Activated CD8-positive, alpha-beta memory T cell treated with anti-CD3 and anti-CD28 coated beads for 4 hours (primary cell): ENCODE results near the gene PDK2.

Experiments
- DNase-seq, 2 donors: peaks; one replicate each; pipeline ENCODE4 v3.0.0-alpha.2; 2020; ENCODE audit warnings: low read depth in 2 of 2

Gene PDK2

GRCh38 chr17:50149417-50150353 is 54.5 kb downstream of the PDK2 start:
- no peak for DNase-seq

DNA sequence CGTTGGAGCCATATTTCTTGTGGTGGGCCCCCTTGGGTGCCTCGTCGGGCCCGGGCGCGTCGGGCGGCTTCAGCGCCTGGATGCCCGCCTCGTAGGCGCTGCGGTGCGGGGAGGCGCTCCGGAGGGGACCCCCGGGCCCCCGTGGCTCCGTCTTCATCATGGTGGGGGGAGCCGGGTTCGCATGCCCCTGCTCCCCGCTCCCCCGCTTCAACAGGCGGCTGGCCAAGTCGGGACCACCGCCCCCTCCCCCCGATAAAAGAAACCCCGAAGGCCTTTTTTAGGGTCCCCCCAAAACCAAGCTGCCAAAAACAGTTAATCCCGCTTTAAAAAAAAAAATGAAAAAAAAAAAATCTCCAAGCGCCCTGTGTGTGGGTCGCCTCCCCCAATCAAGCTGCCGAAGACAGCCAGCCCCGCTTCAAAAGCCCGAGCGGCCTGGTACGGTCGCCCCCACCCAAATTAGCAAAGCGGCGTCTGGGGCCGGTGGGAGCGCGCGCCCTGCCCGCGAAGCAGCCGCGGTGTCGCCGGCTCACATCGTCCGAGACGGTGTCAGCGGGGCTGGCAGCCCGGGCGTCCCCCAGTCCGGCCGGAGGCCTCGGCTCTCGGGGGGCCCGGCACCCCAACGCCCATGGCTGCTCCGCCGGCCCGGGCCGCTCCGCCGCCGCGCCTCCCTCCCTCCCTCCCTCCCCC is 55.3 kb downstream of the PDK2 start, which contains the start of gene PPP1R9B:
TSS of gene PPP1R9B (minus strand) at position 324 of the 687 bp plus-strand sequence. CDS start at position 160, 164 bp downstream.
- DNase-seq, result no peak

- peak; percentile 70 to 75 for DNase-seq
These were observed 56.1 kb downstream of the PDK2 start for GRCh38 chr17:50151041-50151936.

- DNase-seq, result no peak
These were observed 56.9 kb downstream of the PDK2 start for GRCh38 chr17:50151937-50152547.

DNA sequence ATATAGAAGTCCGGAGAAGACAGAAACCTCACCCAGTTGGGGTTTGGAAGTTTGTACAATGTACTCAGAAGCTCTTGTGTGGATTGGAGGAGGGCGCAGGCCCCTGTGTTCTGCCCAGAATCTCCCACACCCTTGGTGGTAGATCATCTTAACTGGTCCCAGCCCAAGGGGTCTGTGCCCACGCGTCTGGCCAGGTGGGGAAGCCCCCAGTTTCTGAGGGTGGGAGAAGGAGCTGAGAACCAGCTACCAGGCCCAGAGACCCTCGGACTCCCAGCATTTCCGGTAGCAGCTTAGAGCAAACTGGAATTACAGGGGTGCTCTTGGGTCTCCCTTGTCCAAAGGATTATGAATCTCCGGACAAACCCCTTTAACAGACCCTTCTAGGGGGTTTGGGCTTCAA is 57.6 kb downstream of the PDK2 start:
- DNase-seq, result no peak

DNA sequence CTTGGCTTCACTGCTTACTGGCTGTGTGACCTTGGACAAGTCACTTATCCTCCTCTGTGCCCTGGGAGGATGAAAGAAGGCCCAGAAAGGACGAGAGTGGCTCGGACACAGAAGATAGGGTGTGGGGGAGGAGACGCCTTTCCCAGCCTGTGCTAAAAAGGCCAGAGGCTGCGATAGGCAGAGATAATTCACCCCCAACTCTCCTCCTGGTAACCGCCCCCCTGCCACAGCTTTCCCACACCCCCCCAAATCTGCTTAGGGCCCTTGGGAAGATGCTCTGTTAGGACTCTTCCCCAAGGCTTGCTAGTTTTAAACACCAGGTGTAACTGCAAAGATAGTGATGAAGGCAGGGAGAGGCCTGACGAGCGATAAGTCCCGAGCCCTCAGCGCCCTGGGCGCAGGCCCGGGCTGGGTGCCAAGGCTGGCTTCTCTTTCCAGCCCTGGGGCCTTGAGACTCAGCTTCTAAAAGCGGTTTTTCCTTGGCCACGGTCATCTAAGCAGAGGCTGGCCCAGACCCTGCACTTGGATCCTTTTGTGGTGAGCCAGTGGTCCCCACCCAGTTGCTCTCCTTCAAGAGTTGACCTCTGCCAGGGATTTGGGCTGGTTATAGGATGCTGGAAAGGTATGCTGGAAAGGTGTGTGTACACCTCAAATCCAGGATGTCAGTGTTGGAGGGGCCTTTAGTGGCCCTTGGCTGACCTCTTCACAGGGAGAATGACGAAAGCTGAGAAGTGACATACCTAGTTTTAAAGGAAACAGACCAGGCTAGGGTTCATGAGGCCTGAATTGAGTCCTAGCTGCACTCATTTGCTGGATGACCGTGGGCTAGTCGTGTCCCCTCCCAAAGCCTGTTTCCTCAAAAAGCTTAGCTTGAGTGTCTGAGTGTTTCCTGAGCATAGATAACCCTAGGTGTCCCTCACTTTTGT is 58.8 kb downstream of the PDK2 start:
- no peak for DNase-seq

DNA sequence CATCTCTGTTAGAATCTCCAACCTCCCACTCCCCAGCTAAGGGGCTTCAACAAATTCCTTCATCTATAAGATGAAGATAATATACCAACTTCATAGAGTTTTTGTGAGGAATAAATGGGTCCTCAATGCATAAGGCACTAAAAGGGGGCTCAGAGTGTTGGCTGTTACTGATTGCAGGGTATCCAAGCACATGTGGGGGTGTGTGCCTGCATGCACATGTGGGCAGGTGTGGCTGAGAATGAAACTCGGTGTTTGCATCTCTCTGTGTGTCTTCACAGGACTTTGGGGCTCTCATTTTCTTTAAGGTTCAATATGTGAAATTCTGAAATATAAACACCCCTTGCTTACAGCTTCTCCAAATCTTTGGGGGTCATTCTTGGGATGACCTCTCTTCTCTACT is 59.5 kb downstream of the PDK2 start:
- DNase-seq, result no peak

DNA sequence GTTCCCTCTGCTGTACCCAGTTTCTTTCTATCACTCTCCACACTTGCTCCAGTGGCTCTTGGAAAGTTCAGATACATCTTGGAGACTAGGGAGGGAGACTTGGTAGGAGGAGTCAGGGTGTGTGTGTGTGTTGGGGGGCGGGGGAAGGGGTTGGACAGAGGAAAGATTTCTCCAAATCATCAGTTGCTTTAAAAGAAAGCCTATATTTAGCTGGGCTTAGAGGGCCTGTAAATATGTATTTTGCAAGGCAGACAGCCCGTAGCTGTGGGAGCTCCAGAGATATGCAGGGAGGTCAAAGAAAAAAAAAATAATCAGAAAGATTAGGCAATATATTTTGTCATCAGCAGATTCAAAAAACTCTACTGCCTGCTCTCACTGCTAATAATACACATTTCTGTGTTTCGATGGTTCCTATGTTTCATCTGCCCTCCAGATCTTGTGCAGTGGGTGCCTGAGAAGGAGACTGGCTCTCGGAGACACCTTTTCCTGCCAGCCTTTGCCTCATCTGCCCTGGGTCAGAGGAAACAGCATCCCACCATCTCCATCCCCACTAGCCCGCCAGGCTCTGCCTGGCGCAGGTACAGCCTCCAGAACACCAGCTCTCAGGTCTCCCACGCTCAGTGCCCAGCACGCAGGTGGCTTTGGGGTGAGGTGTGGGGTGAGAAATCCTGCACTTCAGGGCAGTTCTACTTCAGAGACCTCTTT is 60.1 kb downstream of the PDK2 start:
- DNase-seq, result no peak

- no peak for DNase-seq
These were observed 62.7 kb downstream of the PDK2 start for GRCh38 chr17:50157891-50158290.

GRCh38 chr17:50161023-50161910 is 66.1 kb downstream of the PDK2 start:
- peak; percentile 89 to 91 for DNase-seq
